ENCODE data around the gene ZNF606.

ZNF606 gene

DNA sequence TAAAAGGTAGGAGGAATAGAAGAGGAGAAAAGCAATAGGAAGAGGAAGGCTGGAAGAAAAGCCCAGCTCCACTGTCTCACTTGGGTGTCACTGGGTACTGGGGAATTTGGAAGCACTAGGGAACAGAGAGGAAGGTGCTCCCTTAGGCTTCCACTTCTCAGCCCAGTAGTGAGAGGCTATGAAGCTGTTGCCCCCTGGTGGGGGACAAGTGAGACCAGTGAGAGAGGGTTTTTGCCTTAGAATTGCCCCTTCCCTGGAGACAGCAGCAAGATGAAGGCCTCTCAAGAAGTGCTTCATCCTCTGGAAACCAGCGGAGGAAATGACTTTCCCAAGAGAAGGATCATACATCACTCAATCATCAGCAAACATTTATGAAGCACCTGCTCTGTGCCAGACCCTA lies 4.7 kb upstream of the ZNF606 start:
- H3K79me2 ChIP-seq (ENCODE audit: control insufficient read depth, low read length) = no peaks in the 10 kb centered on the region
- H3K4me2 ChIP-seq (ENCODE audit: low read length) = no peak overlapping the region
- TF ChIP-seq, protein P1, sequence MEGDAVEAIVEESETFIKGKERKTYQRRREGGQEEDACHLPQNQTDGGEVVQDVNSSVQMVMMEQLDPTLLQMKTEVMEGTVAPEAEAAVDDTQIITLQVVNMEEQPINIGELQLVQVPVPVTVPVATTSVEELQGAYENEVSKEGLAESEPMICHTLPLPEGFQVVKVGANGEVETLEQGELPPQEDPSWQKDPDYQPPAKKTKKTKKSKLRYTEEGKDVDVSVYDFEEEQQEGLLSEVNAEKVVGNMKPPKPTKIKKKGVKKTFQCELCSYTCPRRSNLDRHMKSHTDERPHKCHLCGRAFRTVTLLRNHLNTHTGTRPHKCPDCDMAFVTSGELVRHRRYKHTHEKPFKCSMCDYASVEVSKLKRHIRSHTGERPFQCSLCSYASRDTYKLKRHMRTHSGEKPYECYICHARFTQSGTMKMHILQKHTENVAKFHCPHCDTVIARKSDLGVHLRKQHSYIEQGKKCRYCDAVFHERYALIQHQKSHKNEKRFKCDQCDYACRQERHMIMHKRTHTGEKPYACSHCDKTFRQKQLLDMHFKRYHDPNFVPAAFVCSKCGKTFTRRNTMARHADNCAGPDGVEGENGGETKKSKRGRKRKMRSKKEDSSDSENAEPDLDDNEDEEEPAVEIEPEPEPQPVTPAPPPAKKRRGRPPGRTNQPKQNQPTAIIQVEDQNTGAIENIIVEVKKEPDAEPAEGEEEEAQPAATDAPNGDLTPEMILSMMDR (IDR thresholded peaks at IDR 0.05; ENCODE audit: low read depth, low read length, poor library complexity, severe bottlenecking) = no peak
- no peak for TF ChIP-seq EZH2phosphoT487 (IDR thresholded peaks at IDR 0.05; ENCODE audit: borderline replicate concordance, low read length)
- H3K9me2 ChIP-seq (replicated peaks; ENCODE audit: control insufficient read depth, low read length) = no peaks in the 10 kb centered on the region
- no peaks in the 10 kb centered on the region for H3K27me3 ChIP-seq (ENCODE audit: control insufficient read depth, low read length)
- peaks cover 3% of the 10 kb centered on the region; the same call in 1 of the 2 replicates for H3F3A ChIP-seq (ENCODE audit: control insufficient read depth, insufficient read depth)
- no peak overlapping the region for H3K4me3 ChIP-seq (ENCODE audit: low read length)
- peaks cover 8% of the 10 kb centered on the region for H3K4me1 ChIP-seq (ENCODE audit: control insufficient read depth, low read length)
- H3K9me3 ChIP-seq (ENCODE audit: control insufficient read depth, insufficient read depth, low read length) = peaks cover 47% of the 10 kb centered on the region
- H3K27ac ChIP-seq (ENCODE audit: low read depth, low read length) = no peak overlapping the region
- H3K36me3 ChIP-seq (ENCODE audit: control insufficient read depth, low read length) = peaks cover 3% of the 10 kb centered on the region; the same call in 1 of the 2 replicates
- no peaks in the 10 kb centered on the region for H4K20me1 ChIP-seq (ENCODE audit: control insufficient read depth, insufficient read depth, low read depth, low read length)

- H4K20me1 ChIP-seq (ENCODE audit: control insufficient read depth, insufficient read depth, low read depth, low read length) = no peaks in the 10 kb centered on the region
- H3K9me2 ChIP-seq (replicated peaks; ENCODE audit: control insufficient read depth, low read length) = no peaks in the 10 kb centered on the region
- H3K4me2 ChIP-seq (ENCODE audit: low read length) = peak overlapping the region; percentile 67
- peaks cover 12% of the 10 kb centered on the region for H3K36me3 ChIP-seq (ENCODE audit: control insufficient read depth, low read length)
- H3K4me3 ChIP-seq (ENCODE audit: low read length) = peak overlapping the region; percentile 78
- no peaks in the 10 kb centered on the region for H3K27me3 ChIP-seq (ENCODE audit: control insufficient read depth, low read length)
- H3K27ac ChIP-seq (ENCODE audit: low read depth, low read length) = no peak overlapping the region
- TF ChIP-seq EZH2phosphoT487 (IDR thresholded peaks at IDR 0.05; ENCODE audit: borderline replicate concordance, low read length) = no peak
- TF ChIP-seq, protein P1 (IDR thresholded peaks at IDR 0.05; ENCODE audit: low read depth, low read length, poor library complexity, severe bottlenecking) = no peak
- H3K79me2 ChIP-seq (ENCODE audit: control insufficient read depth, low read length) = no peaks in the 10 kb centered on the region
- H3F3A ChIP-seq (ENCODE audit: control insufficient read depth, insufficient read depth) = peaks cover 3% of the 10 kb centered on the region; the same call in 1 of the 2 replicates
- peaks cover 14% of the 10 kb centered on the region for H3K4me1 ChIP-seq (ENCODE audit: control insufficient read depth, low read length)
- peaks cover 65% of the 10 kb centered on the region for H3K9me3 ChIP-seq (ENCODE audit: control insufficient read depth, insufficient read depth, low read length)
Observed at GRCh38 chr19:58003174-58003828, 681 bp upstream of the ZNF606 start.

DNA sequence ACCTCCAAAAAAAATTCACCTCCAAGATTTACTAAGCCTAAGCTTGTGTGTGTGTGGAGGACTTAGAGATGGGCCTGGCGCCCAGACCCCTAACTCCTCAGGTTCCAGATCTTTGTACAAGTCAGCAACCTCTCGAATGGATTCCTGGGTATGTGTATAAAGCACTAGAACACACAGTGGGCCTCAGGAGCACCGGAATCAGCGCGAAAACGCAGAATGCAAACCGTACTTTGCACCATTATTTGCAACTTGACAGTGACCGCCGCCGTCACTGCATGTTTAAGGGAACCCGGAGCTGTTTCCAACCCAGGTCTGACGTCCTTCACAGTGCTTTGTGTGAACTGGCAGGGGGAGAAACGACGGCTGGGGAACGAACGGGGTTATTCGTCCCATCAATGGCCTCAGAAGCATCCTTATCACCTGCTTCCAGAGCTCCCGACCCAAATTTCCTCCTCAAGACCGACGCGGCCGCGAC lies 688 bp downstream of the ZNF606 start:
- no peak overlapping the region for H3K27ac ChIP-seq (ENCODE audit: low read depth, low read length)
- H3F3A ChIP-seq (ENCODE audit: control insufficient read depth, insufficient read depth) = peaks cover 3% of the 10 kb centered on the region; the same call in 1 of the 2 replicates
- H3K4me2 ChIP-seq (ENCODE audit: low read length) = peak overlapping the region; percentile 67
- peaks cover 14% of the 10 kb centered on the region for H3K4me1 ChIP-seq (ENCODE audit: control insufficient read depth, low read length)
- H3K27me3 ChIP-seq (ENCODE audit: control insufficient read depth, low read length) = no peaks in the 10 kb centered on the region
- no peaks in the 10 kb centered on the region for H3K9me2 ChIP-seq (replicated peaks; ENCODE audit: control insufficient read depth, low read length)
- peak overlapping the region; percentile 78 for H3K4me3 ChIP-seq (ENCODE audit: low read length)
- H4K20me1 ChIP-seq (ENCODE audit: control insufficient read depth, insufficient read depth, low read depth, low read length) = no peaks in the 10 kb centered on the region
- peaks cover 60% of the 10 kb centered on the region for H3K9me3 ChIP-seq (ENCODE audit: control insufficient read depth, insufficient read depth, low read length)
- no peaks in the 10 kb centered on the region for H3K79me2 ChIP-seq (ENCODE audit: control insufficient read depth, low read length)
- TF ChIP-seq EZH2phosphoT487 (IDR thresholded peaks at IDR 0.05; ENCODE audit: borderline replicate concordance, low read length) = no peak
- TF ChIP-seq, protein P1 (IDR thresholded peaks at IDR 0.05; ENCODE audit: low read depth, low read length, poor library complexity, severe bottlenecking) = no peak
- peaks cover 12% of the 10 kb centered on the region for H3K36me3 ChIP-seq (ENCODE audit: control insufficient read depth, low read length)
